ENCODE measurements around the gene PHF11.

DNA sequence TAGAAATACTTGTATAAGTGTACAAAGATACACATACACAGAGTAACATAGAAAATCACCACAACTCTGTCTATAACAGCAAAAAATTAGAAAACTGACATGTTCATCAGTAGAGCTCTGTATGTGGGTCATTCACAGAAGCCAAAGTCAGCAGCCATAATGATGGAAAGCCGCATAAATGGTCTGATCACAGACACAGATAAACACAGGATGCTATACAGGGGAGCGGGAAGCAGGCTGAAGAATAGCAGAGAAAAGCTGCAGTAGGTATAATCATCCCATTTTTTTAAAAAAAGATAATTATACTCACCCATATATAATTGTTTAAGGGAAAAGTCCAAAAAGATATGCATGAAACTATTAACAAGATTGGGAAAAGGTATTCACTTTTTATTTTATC, 58.1 kb downstream of the PHF11 start:
- no peak for TF ChIP-seq CTCF (IDR thresholded peaks at IDR 0.05)
- no peak for TF ChIP-seq POLR2A (IDR thresholded peaks at IDR 0.05)
